ENCODE data around the gene OR5B21.

- TF ChIP-seq, protein P1, sequence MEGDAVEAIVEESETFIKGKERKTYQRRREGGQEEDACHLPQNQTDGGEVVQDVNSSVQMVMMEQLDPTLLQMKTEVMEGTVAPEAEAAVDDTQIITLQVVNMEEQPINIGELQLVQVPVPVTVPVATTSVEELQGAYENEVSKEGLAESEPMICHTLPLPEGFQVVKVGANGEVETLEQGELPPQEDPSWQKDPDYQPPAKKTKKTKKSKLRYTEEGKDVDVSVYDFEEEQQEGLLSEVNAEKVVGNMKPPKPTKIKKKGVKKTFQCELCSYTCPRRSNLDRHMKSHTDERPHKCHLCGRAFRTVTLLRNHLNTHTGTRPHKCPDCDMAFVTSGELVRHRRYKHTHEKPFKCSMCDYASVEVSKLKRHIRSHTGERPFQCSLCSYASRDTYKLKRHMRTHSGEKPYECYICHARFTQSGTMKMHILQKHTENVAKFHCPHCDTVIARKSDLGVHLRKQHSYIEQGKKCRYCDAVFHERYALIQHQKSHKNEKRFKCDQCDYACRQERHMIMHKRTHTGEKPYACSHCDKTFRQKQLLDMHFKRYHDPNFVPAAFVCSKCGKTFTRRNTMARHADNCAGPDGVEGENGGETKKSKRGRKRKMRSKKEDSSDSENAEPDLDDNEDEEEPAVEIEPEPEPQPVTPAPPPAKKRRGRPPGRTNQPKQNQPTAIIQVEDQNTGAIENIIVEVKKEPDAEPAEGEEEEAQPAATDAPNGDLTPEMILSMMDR (IDR thresholded peaks at IDR 0.05), result no peak
- TF ChIP-seq EP300 (IDR thresholded peaks at IDR 0.05) (no peak), POLR2AphosphoS5 (IDR thresholded peaks at IDR 0.05) (no peak)
Observed at GRCh38 chr11:58465690-58466089, 42.2 kb downstream of the OR5B21 start.
